ENCODE measurements around the gene PTGES. TPM values are rescaled to one million over a fixed set of nuclear protein-coding genes. Genes with fewer than 3 reads are reported as not detected.

PTGES gene
- total RNA-seq, 1 experiment from 2014 or later = 2.5 TPM

DNA sequence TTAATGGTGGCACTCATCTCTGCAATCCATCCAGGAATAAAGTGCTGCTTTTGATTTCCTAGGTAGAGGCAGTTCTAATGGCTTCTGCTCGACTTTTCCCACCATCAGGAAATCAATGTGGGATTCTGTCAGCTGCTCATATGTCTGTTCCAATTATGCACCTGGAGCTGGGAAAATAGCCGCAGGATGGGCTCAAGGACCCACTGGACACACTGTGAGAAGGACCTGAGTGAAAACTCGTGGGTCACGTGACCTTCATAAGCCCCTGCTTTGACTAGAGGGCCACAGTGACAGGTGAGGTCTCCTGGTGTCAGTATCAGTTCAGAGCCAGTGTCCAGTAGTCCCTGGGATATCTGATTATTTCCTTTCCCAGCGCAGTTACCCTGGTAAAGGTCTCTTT lies 17.9 kb upstream of the PTGES start:
- ATAC-seq (no peak), DNase-seq (ENCODE audit: low spot score) (no peak)
- H3K36me3 Mint-ChIP-seq = no peaks in the 10 kb centered on the region
- H3K27ac Mint-ChIP-seq = no peak overlapping the region
- H3K9me3 Mint-ChIP-seq = no peaks in the 10 kb centered on the region
- H3K27me3 Mint-ChIP-seq (ENCODE audit: low read depth) = no peaks in the 10 kb centered on the region
- H3K4me1 Mint-ChIP-seq = no peaks in the 10 kb centered on the region
- TF ChIP-seq ESRRA (CRISPR knock-in tag; IDR thresholded peaks at IDR 0.05; ENCODE audit: borderline replicate concordance) = no peak
- TF ChIP-seq SP1 (CRISPR knock-in tag; conservative IDR thresholded peaks at IDR 0.05) = no peak
- TF ChIP-seq, protein P1, sequence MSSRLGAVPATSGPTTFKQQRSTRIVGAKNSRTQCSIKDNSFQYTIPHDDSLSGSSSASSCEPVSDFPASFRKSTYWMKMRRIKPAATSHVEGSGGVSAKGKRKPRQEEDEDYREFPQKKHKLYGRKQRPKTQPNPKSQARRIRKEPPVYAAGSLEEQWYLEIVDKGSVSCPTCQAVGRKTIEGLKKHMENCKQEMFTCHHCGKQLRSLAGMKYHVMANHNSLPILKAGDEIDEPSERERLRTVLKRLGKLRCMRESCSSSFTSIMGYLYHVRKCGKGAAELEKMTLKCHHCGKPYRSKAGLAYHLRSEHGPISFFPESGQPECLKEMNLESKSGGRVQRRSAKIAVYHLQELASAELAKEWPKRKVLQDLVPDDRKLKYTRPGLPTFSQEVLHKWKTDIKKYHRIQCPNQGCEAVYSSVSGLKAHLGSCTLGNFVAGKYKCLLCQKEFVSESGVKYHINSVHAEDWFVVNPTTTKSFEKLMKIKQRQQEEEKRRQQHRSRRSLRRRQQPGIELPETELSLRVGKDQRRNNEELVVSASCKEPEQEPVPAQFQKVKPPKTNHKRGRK (CRISPR knock-in tag; IDR thresholded peaks at IDR 0.05; ENCODE audit: borderline replicate concordance) = no peak
- ChIA-PET CTCF (no interaction called here), POLR2A (no interaction called here)
- no peak overlapping the region for H3K4me3 Mint-ChIP-seq

DNA sequence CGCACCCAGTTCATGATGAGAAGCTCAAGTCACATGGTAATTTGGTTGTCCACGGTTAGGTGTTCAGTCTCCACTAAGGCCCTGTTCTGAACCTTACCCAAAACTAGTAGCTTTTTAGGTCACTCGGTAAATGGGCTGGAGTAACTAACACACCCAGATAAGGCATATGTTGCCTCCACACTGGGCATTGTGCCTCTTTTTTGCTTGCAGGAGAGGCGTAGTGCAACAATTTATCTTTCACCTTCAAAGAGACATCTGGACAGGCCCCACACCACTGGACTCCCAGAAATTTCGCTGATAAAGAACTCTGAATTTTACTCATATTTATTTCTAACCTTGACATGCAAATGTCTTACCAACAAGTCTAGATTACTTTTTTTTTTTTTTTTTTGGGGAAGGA lies 16.8 kb upstream of the PTGES start:
- ATAC-seq = no peak
- H3K36me3 Mint-ChIP-seq = no peaks in the 10 kb centered on the region
- TF ChIP-seq, protein P2, sequence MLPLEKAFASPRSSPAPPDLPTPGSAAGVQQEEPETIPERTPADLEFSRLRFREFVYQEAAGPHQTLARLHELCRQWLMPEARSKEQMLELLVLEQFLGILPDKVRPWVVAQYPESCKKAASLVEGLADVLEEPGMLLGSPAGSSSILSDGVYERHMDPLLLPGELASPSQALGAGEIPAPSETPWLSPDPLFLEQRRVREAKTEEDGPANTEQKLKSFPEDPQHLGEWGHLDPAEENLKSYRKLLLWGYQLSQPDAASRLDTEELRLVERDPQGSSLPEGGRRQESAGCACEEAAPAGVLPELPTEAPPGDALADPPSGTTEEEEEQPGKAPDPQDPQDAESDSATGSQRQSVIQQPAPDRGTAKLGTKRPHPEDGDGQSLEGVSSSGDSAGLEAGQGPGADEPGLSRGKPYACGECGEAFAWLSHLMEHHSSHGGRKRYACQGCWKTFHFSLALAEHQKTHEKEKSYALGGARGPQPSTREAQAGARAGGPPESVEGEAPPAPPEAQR (CRISPR knock-in tag; IDR thresholded peaks at IDR 0.05) = no peak
- TF ChIP-seq, protein P3, sequence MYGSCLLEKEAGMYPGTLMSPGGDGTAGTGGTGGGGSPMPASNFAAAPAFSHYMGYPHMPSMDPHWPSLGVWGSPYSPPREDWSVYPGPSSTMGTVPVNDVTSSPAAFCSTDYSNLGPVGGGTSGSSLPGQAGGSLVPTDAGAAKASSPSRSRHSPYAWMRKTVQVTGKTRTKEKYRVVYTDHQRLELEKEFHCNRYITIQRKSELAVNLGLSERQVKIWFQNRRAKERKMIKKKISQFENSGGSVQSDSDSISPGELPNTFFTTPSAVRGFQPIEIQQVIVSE (CRISPR knock-in tag; IDR thresholded peaks at IDR 0.05; ENCODE audit: borderline replicate concordance) = no peak
- TF ChIP-seq GTF2I (CRISPR knock-in tag; conservative IDR thresholded peaks at IDR 0.05) (no peak), JUN (CRISPR knock-in tag; IDR thresholded peaks at IDR 0.05) (no peak), ZNF121 (CRISPR knock-in tag; IDR thresholded peaks at IDR 0.05) (no peak), EMX1 (CRISPR knock-in tag; IDR thresholded peaks at IDR 0.05) (no peak), NFYB (CRISPR knock-in tag; conservative IDR thresholded peaks at IDR 0.05; ENCODE audit: low read depth) (no peak), FOXJ3 (CRISPR knock-in tag; IDR thresholded peaks at IDR 0.05; ENCODE audit: borderline replicate concordance) (no peak), ETV6 (CRISPR knock-in tag; IDR thresholded peaks at IDR 0.05) (no peak), ZNF232 (CRISPR knock-in tag; IDR thresholded peaks at IDR 0.05) (no peak), PRRX2 (CRISPR knock-in tag; IDR thresholded peaks at IDR 0.05) (no peak), ESRRA (CRISPR knock-in tag; IDR thresholded peaks at IDR 0.05; ENCODE audit: borderline replicate concordance) (no peak)
- TF ChIP-seq, protein P4, sequence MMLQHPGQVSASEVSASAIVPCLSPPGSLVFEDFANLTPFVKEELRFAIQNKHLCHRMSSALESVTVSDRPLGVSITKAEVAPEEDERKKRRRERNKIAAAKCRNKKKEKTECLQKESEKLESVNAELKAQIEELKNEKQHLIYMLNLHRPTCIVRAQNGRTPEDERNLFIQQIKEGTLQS (CRISPR knock-in tag; conservative IDR thresholded peaks at IDR 0.05) = no peak
- TF ChIP-seq, protein P5, sequence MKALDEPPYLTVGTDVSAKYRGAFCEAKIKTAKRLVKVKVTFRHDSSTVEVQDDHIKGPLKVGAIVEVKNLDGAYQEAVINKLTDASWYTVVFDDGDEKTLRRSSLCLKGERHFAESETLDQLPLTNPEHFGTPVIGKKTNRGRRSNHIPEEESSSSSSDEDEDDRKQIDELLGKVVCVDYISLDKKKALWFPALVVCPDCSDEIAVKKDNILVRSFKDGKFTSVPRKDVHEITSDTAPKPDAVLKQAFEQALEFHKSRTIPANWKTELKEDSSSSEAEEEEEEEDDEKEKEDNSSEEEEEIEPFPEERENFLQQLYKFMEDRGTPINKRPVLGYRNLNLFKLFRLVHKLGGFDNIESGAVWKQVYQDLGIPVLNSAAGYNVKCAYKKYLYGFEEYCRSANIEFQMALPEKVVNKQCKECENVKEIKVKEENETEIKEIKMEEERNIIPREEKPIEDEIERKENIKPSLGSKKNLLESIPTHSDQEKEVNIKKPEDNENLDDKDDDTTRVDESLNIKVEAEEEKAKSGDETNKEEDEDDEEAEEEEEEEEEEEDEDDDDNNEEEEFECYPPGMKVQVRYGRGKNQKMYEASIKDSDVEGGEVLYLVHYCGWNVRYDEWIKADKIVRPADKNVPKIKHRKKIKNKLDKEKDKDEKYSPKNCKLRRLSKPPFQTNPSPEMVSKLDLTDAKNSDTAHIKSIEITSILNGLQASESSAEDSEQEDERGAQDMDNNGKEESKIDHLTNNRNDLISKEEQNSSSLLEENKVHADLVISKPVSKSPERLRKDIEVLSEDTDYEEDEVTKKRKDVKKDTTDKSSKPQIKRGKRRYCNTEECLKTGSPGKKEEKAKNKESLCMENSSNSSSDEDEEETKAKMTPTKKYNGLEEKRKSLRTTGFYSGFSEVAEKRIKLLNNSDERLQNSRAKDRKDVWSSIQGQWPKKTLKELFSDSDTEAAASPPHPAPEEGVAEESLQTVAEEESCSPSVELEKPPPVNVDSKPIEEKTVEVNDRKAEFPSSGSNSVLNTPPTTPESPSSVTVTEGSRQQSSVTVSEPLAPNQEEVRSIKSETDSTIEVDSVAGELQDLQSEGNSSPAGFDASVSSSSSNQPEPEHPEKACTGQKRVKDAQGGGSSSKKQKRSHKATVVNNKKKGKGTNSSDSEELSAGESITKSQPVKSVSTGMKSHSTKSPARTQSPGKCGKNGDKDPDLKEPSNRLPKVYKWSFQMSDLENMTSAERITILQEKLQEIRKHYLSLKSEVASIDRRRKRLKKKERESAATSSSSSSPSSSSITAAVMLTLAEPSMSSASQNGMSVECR (CRISPR knock-in tag; IDR thresholded peaks at IDR 0.05; ENCODE audit: borderline replicate concordance) = no peak
- TF ChIP-seq, protein P6, sequence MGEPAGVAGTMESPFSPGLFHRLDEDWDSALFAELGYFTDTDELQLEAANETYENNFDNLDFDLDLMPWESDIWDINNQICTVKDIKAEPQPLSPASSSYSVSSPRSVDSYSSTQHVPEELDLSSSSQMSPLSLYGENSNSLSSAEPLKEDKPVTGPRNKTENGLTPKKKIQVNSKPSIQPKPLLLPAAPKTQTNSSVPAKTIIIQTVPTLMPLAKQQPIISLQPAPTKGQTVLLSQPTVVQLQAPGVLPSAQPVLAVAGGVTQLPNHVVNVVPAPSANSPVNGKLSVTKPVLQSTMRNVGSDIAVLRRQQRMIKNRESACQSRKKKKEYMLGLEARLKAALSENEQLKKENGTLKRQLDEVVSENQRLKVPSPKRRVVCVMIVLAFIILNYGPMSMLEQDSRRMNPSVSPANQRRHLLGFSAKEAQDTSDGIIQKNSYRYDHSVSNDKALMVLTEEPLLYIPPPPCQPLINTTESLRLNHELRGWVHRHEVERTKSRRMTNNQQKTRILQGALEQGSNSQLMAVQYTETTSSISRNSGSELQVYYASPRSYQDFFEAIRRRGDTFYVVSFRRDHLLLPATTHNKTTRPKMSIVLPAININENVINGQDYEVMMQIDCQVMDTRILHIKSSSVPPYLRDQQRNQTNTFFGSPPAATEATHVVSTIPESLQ (CRISPR knock-in tag; IDR thresholded peaks at IDR 0.05) = no peak
- TF ChIP-seq, protein P7, sequence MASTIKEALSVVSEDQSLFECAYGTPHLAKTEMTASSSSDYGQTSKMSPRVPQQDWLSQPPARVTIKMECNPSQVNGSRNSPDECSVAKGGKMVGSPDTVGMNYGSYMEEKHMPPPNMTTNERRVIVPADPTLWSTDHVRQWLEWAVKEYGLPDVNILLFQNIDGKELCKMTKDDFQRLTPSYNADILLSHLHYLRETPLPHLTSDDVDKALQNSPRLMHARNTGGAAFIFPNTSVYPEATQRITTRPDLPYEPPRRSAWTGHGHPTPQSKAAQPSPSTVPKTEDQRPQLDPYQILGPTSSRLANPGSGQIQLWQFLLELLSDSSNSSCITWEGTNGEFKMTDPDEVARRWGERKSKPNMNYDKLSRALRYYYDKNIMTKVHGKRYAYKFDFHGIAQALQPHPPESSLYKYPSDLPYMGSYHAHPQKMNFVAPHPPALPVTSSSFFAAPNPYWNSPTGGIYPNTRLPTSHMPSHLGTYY (CRISPR knock-in tag; IDR thresholded peaks at IDR 0.05) = no peak
- TF ChIP-seq, protein P8, sequence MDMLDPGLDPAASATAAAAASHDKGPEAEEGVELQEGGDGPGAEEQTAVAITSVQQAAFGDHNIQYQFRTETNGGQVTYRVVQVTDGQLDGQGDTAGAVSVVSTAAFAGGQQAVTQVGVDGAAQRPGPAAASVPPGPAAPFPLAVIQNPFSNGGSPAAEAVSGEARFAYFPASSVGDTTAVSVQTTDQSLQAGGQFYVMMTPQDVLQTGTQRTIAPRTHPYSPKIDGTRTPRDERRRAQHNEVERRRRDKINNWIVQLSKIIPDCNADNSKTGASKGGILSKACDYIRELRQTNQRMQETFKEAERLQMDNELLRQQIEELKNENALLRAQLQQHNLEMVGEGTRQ (CRISPR knock-in tag; IDR thresholded peaks at IDR 0.05) = no peak
- H3K4me1 Mint-ChIP-seq = no peaks in the 10 kb centered on the region
- no peaks in the 10 kb centered on the region for H3K27me3 Mint-ChIP-seq (ENCODE audit: low read depth)
- no peak overlapping the region for H3K4me3 Mint-ChIP-seq
- ChIA-PET CTCF (interaction anchor here (0.7 to 1.1 kb wide), 2 partner anchors 43 kb away, joined by 3 to 5 read pairs; no protein-coding TSS in a partner anchor), POLR2A (no interaction called here)
- DNase-seq (ENCODE audit: low spot score) = no peak
- no peaks in the 10 kb centered on the region for H3K9me3 Mint-ChIP-seq
- no peak overlapping the region for H3K27ac Mint-ChIP-seq
